ENCODE data around the gene OR7C1.

Gene OR7C1

GRCh38 chr19:14826006-14826405 is 9.0 kb downstream of the OR7C1 start:
- Histone ChIP-seq H4K20me1 (ENCODE audit: control insufficient read depth, insufficient read depth, low read depth, low read length) (no peaks in the 10 kb centered on the region), H3K36me3 (ENCODE audit: control insufficient read depth, low read length) (no peaks in the 10 kb centered on the region), H3K9me3 (ENCODE audit: control insufficient read depth, insufficient read depth, low read length) (no peaks in the 10 kb centered on the region), H3K27ac (ENCODE audit: low read depth, low read length) (no peak overlapping the region), H3K4me1 (ENCODE audit: control insufficient read depth, low read length) (no peaks in the 10 kb centered on the region), H3K4me2 (ENCODE audit: low read length) (no peak overlapping the region), H3F3A (ENCODE audit: control insufficient read depth, insufficient read depth) (no peaks in the 10 kb centered on the region), H3K27me3 (ENCODE audit: control insufficient read depth, low read length) (0 out of 2 replicates have a peak, but pooled peaks cover 6% of the 10 kb centered on the region), H3K9me2 (replicated peaks; ENCODE audit: control insufficient read depth, low read length) (no peaks in the 10 kb centered on the region), H3K79me2 (ENCODE audit: control insufficient read depth, low read length) (no peaks in the 10 kb centered on the region), H3K4me3 (ENCODE audit: low read length) (no peak overlapping the region)
- no peak for TF ChIP-seq CTCF (IDR thresholded peaks at IDR 0.05; ENCODE audit: low read depth, low read length, poor library complexity, severe bottlenecking)
- no peak for TF ChIP-seq EZH2phosphoT487 (IDR thresholded peaks at IDR 0.05; ENCODE audit: borderline replicate concordance, low read length)

DNA sequence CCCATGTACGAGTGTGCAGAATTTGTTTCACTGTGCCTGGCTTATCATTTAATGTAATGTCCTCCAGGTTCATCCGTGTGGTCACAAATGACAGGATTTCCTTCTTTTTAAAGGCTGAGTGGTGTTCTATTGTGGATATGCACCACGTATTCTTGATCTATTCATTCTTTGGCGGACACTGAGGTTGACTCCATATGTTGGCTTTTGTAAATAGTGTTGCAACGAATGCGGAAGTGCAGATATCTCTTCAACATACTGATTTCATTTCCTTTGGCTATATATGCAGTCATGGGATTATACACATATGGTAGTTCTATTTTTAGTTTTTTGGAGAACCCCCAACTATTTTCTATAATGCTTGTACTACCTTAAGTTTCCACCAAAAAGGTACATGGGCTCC is 13.0 kb downstream of the OR7C1 start:
- Histone ChIP-seq H3K27me3 (ENCODE audit: control insufficient read depth, low read length) (0 out of 2 replicates have a peak, but pooled peaks cover 4% of the 10 kb centered on the region), H4K20me1 (ENCODE audit: control insufficient read depth, insufficient read depth, low read depth, low read length) (no peaks in the 10 kb centered on the region), H3K4me2 (ENCODE audit: low read length) (no peak overlapping the region), H3K9me2 (replicated peaks; ENCODE audit: control insufficient read depth, low read length) (no peaks in the 10 kb centered on the region), H3K27ac (ENCODE audit: low read depth, low read length) (no peak overlapping the region), H3F3A (ENCODE audit: control insufficient read depth, insufficient read depth) (no peaks in the 10 kb centered on the region), H3K4me3 (ENCODE audit: low read length) (no peak overlapping the region), H3K4me1 (ENCODE audit: control insufficient read depth, low read length) (no peaks in the 10 kb centered on the region), H3K9me3 (ENCODE audit: control insufficient read depth, insufficient read depth, low read length) (no peaks in the 10 kb centered on the region), H3K79me2 (ENCODE audit: control insufficient read depth, low read length) (no peaks in the 10 kb centered on the region), H3K36me3 (ENCODE audit: control insufficient read depth, low read length) (no peaks in the 10 kb centered on the region)
- TF ChIP-seq EZH2phosphoT487 (IDR thresholded peaks at IDR 0.05; ENCODE audit: borderline replicate concordance, low read length) (no peak), CTCF (IDR thresholded peaks at IDR 0.05; ENCODE audit: low read depth, low read length, poor library complexity, severe bottlenecking) (no peak)

DNA sequence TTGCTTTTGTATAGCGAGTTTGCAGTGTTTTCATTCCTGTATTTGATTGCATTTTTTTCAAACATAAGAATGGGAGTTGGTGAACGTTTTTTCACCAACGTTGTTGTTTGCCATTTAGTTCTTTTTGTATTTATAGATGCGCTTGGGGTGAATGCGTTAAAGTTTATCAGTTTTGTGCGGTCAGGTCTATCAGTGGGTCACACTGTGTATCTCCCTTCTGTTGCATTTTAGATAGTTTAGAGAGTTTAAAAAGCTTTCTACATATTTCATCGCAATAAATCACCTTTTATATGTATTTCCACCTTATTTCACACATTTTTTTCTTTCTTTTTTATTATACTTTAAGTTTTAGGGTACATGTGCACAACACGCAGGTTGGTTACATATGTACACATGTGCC is 16.4 kb downstream of the OR7C1 start:
- Histone ChIP-seq H3K9me2 (replicated peaks; ENCODE audit: control insufficient read depth, low read length) (no peaks in the 10 kb centered on the region), H3K9me3 (ENCODE audit: control insufficient read depth, insufficient read depth, low read length) (no peaks in the 10 kb centered on the region), H3K79me2 (ENCODE audit: control insufficient read depth, low read length) (no peaks in the 10 kb centered on the region), H3K4me2 (ENCODE audit: low read length) (no peak overlapping the region), H3K4me1 (ENCODE audit: control insufficient read depth, low read length) (no peaks in the 10 kb centered on the region), H3F3A (ENCODE audit: control insufficient read depth, insufficient read depth) (no peaks in the 10 kb centered on the region), H3K27me3 (ENCODE audit: control insufficient read depth, low read length) (no peaks in the 10 kb centered on the region), H4K20me1 (ENCODE audit: control insufficient read depth, insufficient read depth, low read depth, low read length) (no peaks in the 10 kb centered on the region), H3K36me3 (ENCODE audit: control insufficient read depth, low read length) (no peaks in the 10 kb centered on the region), H3K27ac (ENCODE audit: low read depth, low read length) (no peak overlapping the region), H3K4me3 (ENCODE audit: low read length) (no peak overlapping the region)
- no peak for TF ChIP-seq EZH2phosphoT487 (IDR thresholded peaks at IDR 0.05; ENCODE audit: borderline replicate concordance, low read length)
- no peak for TF ChIP-seq CTCF (IDR thresholded peaks at IDR 0.05; ENCODE audit: low read depth, low read length, poor library complexity, severe bottlenecking)

DNA sequence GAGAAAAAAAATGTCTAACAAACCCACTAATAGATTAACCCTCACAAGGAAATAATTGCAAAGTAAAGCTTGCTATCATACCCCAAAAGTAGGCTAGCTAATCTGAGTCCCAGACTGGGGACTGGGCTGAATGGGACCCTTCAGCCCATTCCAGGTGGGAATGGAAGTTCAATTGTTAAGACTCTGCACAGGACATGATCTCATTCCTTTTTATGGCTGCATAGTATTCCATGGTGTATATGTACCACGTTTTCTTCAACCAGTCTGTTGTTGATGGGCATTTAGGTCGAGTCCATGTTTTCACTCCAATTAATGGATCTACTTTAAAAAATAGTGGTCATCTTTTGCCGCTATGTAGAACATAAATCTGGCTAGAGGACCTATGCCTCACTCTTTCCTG is 17.9 kb downstream of the OR7C1 start:
- no peaks in the 10 kb centered on the region for H3K9me3 ChIP-seq (ENCODE audit: control insufficient read depth, insufficient read depth, low read length)
- no peaks in the 10 kb centered on the region for H3K4me1 ChIP-seq (ENCODE audit: control insufficient read depth, low read length)
- H3K79me2 ChIP-seq (ENCODE audit: control insufficient read depth, low read length): no peaks in the 10 kb centered on the region
- no peaks in the 10 kb centered on the region for H3F3A ChIP-seq (ENCODE audit: control insufficient read depth, insufficient read depth)
- no peaks in the 10 kb centered on the region for H3K27me3 ChIP-seq (ENCODE audit: control insufficient read depth, low read length)
- no peaks in the 10 kb centered on the region for H3K36me3 ChIP-seq (ENCODE audit: control insufficient read depth, low read length)
- no peak overlapping the region for H3K27ac ChIP-seq (ENCODE audit: low read depth, low read length)
- no peak overlapping the region for H3K4me2 ChIP-seq (ENCODE audit: low read length)
- no peaks in the 10 kb centered on the region for H4K20me1 ChIP-seq (ENCODE audit: control insufficient read depth, insufficient read depth, low read depth, low read length)
- no peak for TF ChIP-seq EZH2phosphoT487 (IDR thresholded peaks at IDR 0.05; ENCODE audit: borderline replicate concordance, low read length)
- TF ChIP-seq CTCF (IDR thresholded peaks at IDR 0.05; ENCODE audit: low read depth, low read length, poor library complexity, severe bottlenecking): no peak
- no peak overlapping the region for H3K4me3 ChIP-seq (ENCODE audit: low read length)
- no peaks in the 10 kb centered on the region for H3K9me2 ChIP-seq (replicated peaks; ENCODE audit: control insufficient read depth, low read length)
